Loucy (cell line): ENCODE results near the gene ZDHHC4.

ENCODE experiments used
- H2AFZ ChIP-seq: fragments of 200-600 bp; sonication (generic); 2 replicates; pipeline ENCODE4 v1.6.0; 2016; ENCODE audit warnings: antibody characterized with exemption, mild to moderate bottlenecking, low read length, moderate library complexity
- H3F3A ChIP-seq: fragments of 200-600 bp; 2 replicates; pipeline ENCODE4 v1.6.0; 2016; ENCODE audit warnings: antibody characterized with exemption, low read depth, mild to moderate bottlenecking
- H3K27me3 ChIP-seq: fragments of 200-600 bp; sonication (generic); 2 replicates; pipeline ENCODE4 v1.6.1; 2014; ENCODE audit warnings: low read length, mild to moderate bottlenecking; ENCODE audit not compliant: insufficient read depth, poor library complexity, severe bottlenecking
- H3K36me3 ChIP-seq: fragments of 200-600 bp; sonication (generic); 2 replicates; pipeline ENCODE4 v1.6.1; 2016; ENCODE audit warnings: low read length; ENCODE audit not compliant: insufficient read depth
- H3K4me1 ChIP-seq: fragments of 200-600 bp; sonication (generic); 2 replicates; pipeline ENCODE4 v1.5.1; 2014; ENCODE audit warnings: low read length, mild to moderate bottlenecking; ENCODE audit not compliant: insufficient read depth, poor library complexity, severe bottlenecking
- H3K4me2 ChIP-seq: fragments of 200-600 bp; sonication (generic); 2 replicates; pipeline ENCODE4 v1.6.0; 2014; ENCODE audit warnings: antibody characterized with exemption, low read length, low read depth, mild to moderate bottlenecking; ENCODE audit not compliant: poor library complexity, severe bottlenecking
- H3K4me3 ChIP-seq: fragments of 200-600 bp; sonication (generic); 2 replicates; pipeline ENCODE4 v1.5.1; 2014; ENCODE audit warnings: low read length, mild to moderate bottlenecking, mixed read lengths; ENCODE audit not compliant: poor library complexity, severe bottlenecking
- H3K79me2 ChIP-seq: fragments of 200-600 bp; sonication (generic); 2 replicates; pipeline ENCODE4 v1.6.1; 2014; ENCODE audit warnings: low read length; ENCODE audit not compliant: insufficient read depth
- H3K9ac ChIP-seq: fragments of 200-600 bp; sonication (generic); 2 replicates; pipeline ENCODE4 v1.6.0; 2014; ENCODE audit warnings: mild to moderate bottlenecking, low read depth, low read length, moderate library complexity; ENCODE audit not compliant: poor library complexity, severe bottlenecking
- H3K9me2 ChIP-seq: fragments of 200-600 bp; sonication (generic); replicated peaks from 2 replicates; pipeline ENCODE4 v1.6.1; 2016; ENCODE audit warnings: low read depth, low read length, mixed read lengths
- H3K9me3 ChIP-seq: fragments of 200-600 bp; sonication (generic); 2 replicates; pipeline ENCODE4 v1.6.1; 2014; ENCODE audit warnings: mild to moderate bottlenecking, antibody characterized with exemption, low read length, low read depth; ENCODE audit not compliant: insufficient read depth
- H4K20me1 ChIP-seq: fragments of 200-600 bp; sonication (generic); 2 replicates; pipeline ENCODE4 v1.6.0; 2014; ENCODE audit warnings: antibody characterized with exemption, low read length, mild to moderate bottlenecking; ENCODE audit not compliant: insufficient read depth, poor library complexity, severe bottlenecking
- CTCF ChIP-seq: fragments of 200-600 bp; sonication (generic); conservative IDR thresholded peaks from 2 replicates; pipeline ENCODE4 v1.5.1; 2014; ENCODE audit warnings: mild to moderate bottlenecking, antibody characterized with exemption, low read length
- EZH2phosphoT487 ChIP-seq: fragments of 200-600 bp; IDR thresholded peaks from 2 replicates; pipeline ENCODE4 v1.6.1; 2018; ENCODE audit warnings: antibody characterized with exemption, mild to moderate bottlenecking, moderate library complexity, borderline replicate concordance

Gene ZDHHC4

GRCh38 chr7:6589151-6589828 is 12.0 kb downstream of the ZDHHC4 start:
- Histone ChIP-seq H3F3A (no peaks in the 10 kb centered on the region), H3K4me3 (peak overlapping the region; percentile 65), H3K4me1 (peaks cover 18% of the 10 kb centered on the region), H3K4me2 (peak overlapping the region; percentile 75), H3K9ac (peak overlapping the region; percentile 67), H3K27me3 (no peaks in the 10 kb centered on the region), H3K9me3 (no peaks in the 10 kb centered on the region), H3K9me2 (no peaks in the 10 kb centered on the region), H2AFZ (peak overlapping the region; percentile 86), H3K79me2 (peaks cover 35% of the 10 kb centered on the region), H4K20me1 (peaks cover 15% of the 10 kb centered on the region), H3K36me3 (peaks cover 13% of the 10 kb centered on the region; the same call in 1 of the 2 replicates)
- no peak for TF ChIP-seq EZH2phosphoT487
- no peak for TF ChIP-seq CTCF

GRCh38 chr7:6589829-6590644 is 12.8 kb downstream of the ZDHHC4 start, which contains the start of gene INTS15:
Gene INTS15 (plus strand): TSS chr7:6590021. CDS start chr7:6590284, 263 bp downstream.
- Histone ChIP-seq H3K4me3 (peak within 1 kb of the TSS; percentile 85), H3K9me3 (no peaks in the 10 kb centered on the region), H3F3A (no peaks in the 10 kb centered on the region), H4K20me1 (peaks cover 15% of the 10 kb centered on the region), H3K36me3 (peaks cover 12% of the 10 kb centered on the region; the same call in 1 of the 2 replicates), H3K79me2 (peaks cover 37% of the 10 kb centered on the region), H3K9ac (peak within 1 kb of the TSS; percentile 78), H3K9me2 (no peaks in the 10 kb centered on the region), H2AFZ (peak within 1 kb of the TSS; percentile 86), H3K4me1 (peaks cover 18% of the 10 kb centered on the region), H3K4me2 (peak within 1 kb of the TSS; percentile 99), H3K27me3 (no peaks in the 10 kb centered on the region)
- TF ChIP-seq EZH2phosphoT487: no peak
- TF ChIP-seq CTCF: peak; percentile 50; the same call in 1 of the 2 replicates

- peaks cover 15% of the 10 kb centered on the region for H4K20me1 ChIP-seq
- peak overlapping the region; percentile 78 for H3K9ac ChIP-seq
- no peaks in the 10 kb centered on the region for H3K9me3 ChIP-seq
These were observed 13.4 kb downstream of the ZDHHC4 start for GRCh38 chr7:6590645-6591110.

More at GRCh38 chr7:6590645-6591110, 13.4 kb downstream of the ZDHHC4 start:
- no peaks in the 10 kb centered on the region for H3F3A ChIP-seq
- H2AFZ ChIP-seq: peak overlapping the region; percentile 78
- peaks cover 17% of the 10 kb centered on the region; the same call in 1 of the 2 replicates for H3K36me3 ChIP-seq
- no peaks in the 10 kb centered on the region for H3K27me3 ChIP-seq
- no peaks in the 10 kb centered on the region for H3K9me2 ChIP-seq
- no peak for TF ChIP-seq EZH2phosphoT487
- TF ChIP-seq CTCF: no peak
- peaks cover 18% of the 10 kb centered on the region for H3K4me1 ChIP-seq
- H3K4me2 ChIP-seq: peak overlapping the region; percentile 99
- peaks cover 39% of the 10 kb centered on the region for H3K79me2 ChIP-seq
- peak overlapping the region; percentile 85 for H3K4me3 ChIP-seq
